CD4-positive, alpha-beta T cell treated with Interleukin-4 for 4 hours (primary cell): ENCODE measurements around the gene KRT10.
"Not testable (repeated sequence)": the region's sequence is repeated elsewhere in the genome, so short reads cannot be mapped to it uniquely, and the experiment has no call there.

Experiments
- DNase-seq: peaks from one replicate; pipeline ENCODE4 v3.0.0-alpha.2; 2020

The KRT10 gene

GRCh38 chr17:40822132-40822812 lies at the start of gene KRT10:
Gene KRT10, minus strand, starts transcription at chr17:40822614. Its CDS starts 29 bp downstream, at chr17:40822585.
- no peak for DNase-seq

DNA sequence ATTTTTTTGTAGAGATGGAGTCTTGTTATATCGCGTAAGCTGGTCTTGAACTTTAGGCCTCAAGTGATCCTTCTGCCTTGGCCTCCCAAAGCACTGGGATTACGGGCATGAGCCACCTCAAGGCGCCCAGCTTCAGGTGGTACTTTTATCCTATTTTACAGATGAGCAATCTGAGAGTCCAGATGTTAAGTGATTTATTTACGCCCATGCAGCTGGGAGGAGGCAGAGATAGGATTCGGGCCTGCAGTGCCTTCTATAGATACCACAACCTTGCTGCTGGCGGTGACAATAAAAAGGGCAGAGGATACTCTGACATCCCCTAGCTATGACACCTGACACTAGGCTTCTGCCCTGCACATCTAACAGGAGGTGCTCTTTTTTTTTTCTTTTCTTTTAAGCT lies 48.9 kb upstream of the KRT10 start:
- no peak for DNase-seq

- no peak for DNase-seq
Observed at GRCh38 chr17:40870136-40870535, 47.7 kb upstream of the KRT10 start.

DNA sequence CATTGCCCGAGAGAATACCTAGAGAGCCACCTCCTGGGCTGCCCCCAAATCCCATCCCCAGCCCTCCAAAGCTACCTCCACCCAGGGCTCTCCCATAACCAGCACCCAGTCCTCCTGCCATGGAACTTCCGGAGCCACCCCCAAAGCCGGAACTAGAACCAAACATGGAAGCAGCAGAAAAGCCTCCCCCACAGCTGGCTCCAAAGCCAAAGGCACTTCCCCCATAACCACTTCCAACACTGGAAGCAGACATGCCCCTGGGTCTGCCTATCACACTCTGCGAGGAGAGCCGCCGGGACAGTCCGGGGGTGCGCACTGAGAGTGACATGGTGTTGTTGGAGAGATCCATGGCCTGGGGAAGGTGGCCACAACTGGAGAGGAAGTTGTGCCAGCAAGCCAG lies 44.4 kb upstream of the KRT10 start, which contains the start of gene KRT12:
Gene KRT12 (minus strand): TSS at position 386 of the 400 bp plus-strand sequence. CDS start 37 bp downstream, at position 349.
- DNase-seq = no peak

GRCh38 chr17:40864661-40865390 lies 42.4 kb upstream of the KRT10 start:
- DNase-seq = no peak

- no peak for DNase-seq
Observed at GRCh38 chr17:40862985-40863733, 40.7 kb upstream of the KRT10 start.

GRCh38 chr17:40859536-40859935 lies 37.1 kb upstream of the KRT10 start:
- DNase-seq = no peak

DNA sequence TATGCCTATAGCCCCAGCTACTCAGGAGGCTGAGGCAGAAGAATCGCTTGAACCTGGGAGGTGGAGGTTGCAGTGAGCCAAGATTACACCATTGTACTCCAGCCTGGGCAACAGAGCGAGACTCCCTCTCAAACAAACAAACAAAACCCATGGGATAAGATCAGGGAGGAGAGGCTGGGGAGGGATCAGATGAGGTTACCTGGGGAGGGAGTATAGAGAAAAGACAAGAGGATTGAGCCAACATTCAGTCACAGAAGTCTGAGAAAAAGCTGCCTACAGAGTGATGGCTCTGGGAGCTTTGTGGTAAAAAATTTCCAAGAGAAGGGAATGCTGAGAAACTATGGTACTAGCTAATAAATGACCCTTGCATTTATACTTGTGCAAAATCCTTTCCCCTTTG lies 36.3 kb upstream of the KRT10 start:
- DNase-seq = not testable (repeated sequence)

DNA sequence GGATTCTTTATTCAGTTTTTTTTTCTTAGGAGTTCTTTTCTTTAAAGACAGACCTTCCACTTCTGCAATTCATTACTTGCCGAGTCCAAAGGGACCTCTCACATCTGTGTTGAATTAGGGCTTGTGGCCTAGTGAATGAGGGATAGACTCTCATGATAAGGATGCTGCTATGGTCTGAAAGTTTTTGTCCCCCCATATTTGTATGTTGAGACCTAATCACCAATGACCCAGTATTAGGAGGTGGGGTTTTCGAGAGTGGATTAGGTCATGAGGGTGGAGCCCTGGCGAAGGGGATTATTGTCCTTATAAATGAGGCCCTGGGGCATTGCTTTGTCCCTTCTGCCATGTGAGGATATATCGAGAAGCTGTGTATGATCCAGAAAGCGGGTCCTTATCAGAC lies 35.1 kb upstream of the KRT10 start:
- no peak for DNase-seq

- no peak for DNase-seq
Observed at GRCh38 chr17:40854175-40854814, 31.9 kb upstream of the KRT10 start.

DNA sequence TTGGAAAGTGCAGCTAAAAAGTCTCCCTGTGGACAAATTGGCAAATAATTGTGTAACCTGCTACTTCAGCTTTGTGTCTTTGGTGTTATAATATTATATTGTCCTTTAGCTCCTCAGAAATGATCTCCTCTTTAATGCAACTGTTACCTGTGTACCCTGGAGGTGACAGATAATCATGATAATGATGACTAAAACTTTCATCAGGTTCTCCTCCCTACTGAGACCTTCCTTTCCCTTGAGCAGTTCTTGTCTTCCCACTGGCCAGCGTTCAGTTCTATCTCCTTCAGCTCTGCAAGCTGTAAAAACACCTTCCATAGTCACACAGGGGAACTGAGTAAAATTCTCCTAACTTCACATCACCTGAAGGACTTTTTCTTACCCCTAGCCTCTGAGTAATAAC lies 29.9 kb upstream of the KRT10 start:
- DNase-seq = no peak

GRCh38 chr17:40850293-40850972 lies 28.0 kb upstream of the KRT10 start:
- no peak for DNase-seq

DNA sequence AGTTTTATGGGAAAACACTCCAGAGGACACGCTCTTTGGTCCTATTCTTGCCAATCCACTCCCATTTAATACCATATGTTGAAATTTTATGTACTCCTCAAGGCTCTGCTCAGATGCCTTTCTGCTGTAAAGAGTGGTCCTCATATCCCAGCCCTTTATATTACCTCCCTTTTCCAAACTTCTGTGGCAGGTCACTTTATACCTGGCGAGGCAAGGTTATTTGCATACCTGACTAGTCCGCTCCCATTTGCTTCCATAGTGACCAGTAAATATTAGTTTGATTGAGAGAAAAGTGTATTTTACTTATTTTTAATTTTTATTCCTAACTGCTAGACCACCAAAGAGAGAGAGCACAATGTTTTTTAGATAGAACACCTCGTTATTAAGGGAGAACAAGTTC lies 27.3 kb upstream of the KRT10 start:
- no peak for DNase-seq

GRCh38 chr17:40848583-40849235 lies 26.3 kb upstream of the KRT10 start:
- DNase-seq = no peak

GRCh38 chr17:40846515-40847144 lies 24.2 kb upstream of the KRT10 start:
- DNase-seq = no peak

DNA sequence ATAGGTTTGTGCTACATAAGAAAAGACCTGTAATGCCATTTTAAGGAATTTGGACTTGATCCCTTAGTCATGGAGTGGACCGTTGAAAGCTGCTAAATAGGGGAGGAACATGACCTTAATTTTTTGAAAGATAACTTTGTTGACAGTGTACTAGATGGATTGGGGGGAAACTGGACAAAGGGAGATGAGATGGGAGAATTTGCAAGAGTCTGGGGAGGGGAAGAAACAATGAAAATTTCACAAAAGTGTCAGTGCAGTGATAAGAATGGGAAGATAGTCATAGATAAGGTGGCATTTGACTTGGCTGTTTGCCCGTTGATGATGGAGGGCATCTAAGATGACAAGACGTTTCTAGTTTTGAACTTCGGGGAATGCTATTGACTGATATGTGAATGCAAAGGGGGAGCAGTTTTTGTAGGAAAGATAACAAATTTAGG lies 22.3 kb upstream of the KRT10 start:
- no peak for DNase-seq

- no peak for DNase-seq
Observed at GRCh38 chr17:40843242-40843641, 20.8 kb upstream of the KRT10 start.

- no peak for DNase-seq
Observed at GRCh38 chr17:40841246-40841645, 18.8 kb upstream of the KRT10 start.

DNA sequence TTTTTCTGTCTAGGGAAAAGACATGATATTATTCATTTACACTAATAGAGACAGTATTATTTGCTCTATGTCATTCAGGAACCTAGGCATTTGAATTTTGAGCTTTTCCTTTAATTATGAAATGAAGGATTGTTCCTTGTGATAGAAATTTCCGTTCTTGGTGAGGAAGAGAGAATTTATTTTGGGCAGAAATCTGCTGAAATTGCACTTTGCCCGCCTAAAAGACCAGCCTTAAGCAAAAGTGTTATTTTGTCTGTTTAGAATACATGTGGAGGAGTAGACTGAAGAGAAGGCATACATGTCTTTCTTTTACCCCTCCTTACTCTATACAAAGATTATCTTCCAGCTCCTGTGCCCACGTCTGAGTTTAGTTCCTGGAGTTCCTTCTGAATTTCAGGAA lies 16.8 kb upstream of the KRT10 start:
- no peak for DNase-seq

DNA sequence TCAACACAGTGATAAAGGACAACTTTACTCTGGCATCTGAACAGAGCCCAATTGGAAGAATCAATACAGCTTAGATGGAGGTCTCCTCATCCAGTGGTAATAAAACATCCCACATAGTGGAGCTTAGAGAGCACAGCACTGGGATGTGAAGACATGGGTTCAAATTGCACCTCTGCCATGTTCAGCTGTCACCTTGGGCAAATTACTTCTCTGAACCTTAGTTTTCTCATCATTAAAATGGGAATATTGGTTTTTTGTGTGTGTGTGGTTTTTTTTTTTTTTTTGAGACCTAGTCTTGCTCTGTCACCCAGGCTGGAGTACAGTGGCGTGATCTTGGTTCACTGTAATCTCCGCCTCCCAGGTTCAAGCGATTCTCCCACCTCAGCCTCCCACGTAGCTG lies 13.6 kb upstream of the KRT10 start:
- DNase-seq = no peak

DNA sequence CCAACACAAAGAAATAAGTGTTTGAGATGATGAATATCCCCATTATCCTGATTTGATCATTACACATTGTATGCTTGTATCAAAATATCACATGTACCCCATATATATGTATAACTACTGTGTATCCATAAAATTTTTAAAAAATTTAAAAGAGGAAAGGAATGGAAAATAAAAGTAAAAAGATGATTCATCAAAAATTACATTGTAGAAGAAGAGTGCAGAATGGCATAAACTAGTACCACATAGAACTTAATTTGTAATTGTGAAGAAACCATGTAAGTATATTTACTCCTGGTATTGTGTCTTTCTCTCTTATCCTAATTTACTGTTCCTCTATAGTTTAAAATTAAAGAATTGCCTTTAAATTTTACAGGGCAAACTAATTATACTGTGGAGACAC lies 11.5 kb upstream of the KRT10 start:
- no peak for DNase-seq

DNA sequence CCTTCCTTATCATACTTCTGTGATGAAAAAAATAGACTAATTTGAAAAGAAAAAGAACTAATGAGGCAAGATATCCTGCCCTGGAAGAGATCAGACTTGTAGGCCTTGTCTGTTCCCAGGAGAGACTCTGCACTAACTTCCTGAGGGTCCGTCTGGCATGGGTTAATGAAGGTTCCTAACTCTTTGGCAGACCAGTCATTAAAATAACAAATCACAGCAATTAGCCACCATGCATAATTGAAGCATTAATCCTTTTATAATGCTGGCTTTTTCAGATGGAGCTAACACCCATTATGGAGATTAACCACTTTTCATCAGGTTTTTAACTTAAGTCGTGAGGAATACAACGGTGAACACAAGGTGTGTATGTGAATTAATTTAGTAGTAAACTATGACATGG lies 10.4 kb upstream of the KRT10 start:
- DNase-seq = no peak
